Activated gamma-delta T cell treated with anti-CD3 and anti-CD28 coated beads, Interleukin-2, amount 50 U/mL, for 16 hours (primary cell): ENCODE measurements around the gene FIP1L1.

Experiments
- DNase-seq: peaks from one replicate; pipeline ENCODE4 v3.0.0-alpha.2; 2020; ENCODE audit warnings: low read depth

FIP1L1 gene

DNA sequence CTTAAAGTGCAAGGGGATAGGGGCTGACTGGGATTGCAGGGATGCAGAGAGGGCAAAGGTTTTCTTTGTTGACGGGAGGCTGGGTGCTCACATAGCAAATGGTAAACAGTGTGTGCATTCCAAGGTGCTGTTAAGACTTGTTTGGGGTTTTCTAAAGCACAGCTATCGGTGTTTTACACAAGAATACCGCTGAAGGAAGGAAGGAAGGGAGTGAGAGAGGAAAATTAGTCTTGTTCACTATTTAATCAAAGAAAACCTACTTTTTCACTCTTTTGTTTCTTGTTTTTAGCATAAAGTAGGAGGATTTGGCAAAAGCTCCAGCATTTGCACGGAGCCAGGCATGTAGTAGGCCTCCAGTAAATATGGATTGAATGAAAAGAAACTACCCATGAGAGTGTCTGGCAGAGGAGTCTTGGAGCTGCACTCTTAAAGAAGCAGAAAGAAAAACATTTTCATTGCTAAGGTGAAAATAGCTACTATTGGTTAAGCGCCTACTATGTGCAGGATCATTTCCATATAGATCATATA, 99.7 kb downstream of the FIP1L1 start:
- DNase-seq: no peak

DNA sequence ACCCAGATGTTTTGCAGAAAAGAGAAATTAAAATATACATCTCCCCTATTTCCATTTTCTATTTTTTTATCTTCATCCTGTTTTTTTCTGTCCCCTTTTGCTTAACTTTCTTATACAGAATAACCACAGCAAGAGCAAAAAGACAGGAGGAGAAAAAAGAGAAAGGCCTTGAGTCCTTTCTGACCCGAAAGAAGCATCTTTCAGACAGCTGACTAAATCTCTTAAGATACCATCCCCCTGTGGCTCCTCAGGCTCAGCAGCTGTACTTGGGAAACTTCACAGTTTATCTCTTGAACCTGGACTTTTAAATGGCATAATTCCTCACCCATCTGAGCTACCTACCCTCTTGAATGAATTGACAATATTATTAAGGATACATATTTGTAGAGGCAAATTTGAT, 100.2 kb downstream of the FIP1L1 start:
- no peak for DNase-seq

DNA sequence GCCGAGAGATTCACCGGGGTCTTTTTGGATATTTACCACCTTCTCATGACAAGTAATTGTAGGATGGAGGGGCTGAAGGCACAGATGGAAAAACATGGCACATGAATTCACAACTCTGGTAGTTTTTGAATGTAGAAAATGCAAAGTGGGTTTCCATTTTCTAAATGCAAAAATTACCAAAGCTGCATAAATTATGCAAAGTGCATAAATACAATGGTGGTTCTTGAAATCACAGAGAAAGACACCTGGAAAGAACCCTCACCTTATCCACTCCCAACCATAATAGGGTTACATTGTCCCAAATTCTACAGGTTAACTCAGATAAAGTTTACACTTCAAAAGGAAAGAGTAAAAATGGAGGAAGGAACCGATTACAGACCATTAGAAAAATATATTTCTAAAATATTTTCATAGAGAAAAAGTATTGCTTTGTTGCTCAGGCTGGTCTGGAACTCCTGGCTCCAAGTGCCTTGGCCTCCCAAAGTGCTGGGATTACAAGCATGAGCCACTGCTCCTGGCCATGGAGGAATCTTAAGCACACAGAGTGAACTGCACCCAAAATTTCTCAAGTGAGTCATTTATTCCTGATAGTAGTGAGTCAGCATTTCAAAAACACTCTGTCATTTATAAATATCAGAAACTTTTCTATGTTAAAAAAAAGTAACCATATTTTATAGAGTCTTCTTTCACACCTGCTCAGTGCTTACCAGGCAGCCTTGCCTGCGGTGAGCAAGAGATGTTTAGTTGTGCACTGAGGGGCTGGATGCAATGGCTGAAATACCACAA, 101.4 kb downstream of the FIP1L1 start:
- no peak for DNase-seq

DNA sequence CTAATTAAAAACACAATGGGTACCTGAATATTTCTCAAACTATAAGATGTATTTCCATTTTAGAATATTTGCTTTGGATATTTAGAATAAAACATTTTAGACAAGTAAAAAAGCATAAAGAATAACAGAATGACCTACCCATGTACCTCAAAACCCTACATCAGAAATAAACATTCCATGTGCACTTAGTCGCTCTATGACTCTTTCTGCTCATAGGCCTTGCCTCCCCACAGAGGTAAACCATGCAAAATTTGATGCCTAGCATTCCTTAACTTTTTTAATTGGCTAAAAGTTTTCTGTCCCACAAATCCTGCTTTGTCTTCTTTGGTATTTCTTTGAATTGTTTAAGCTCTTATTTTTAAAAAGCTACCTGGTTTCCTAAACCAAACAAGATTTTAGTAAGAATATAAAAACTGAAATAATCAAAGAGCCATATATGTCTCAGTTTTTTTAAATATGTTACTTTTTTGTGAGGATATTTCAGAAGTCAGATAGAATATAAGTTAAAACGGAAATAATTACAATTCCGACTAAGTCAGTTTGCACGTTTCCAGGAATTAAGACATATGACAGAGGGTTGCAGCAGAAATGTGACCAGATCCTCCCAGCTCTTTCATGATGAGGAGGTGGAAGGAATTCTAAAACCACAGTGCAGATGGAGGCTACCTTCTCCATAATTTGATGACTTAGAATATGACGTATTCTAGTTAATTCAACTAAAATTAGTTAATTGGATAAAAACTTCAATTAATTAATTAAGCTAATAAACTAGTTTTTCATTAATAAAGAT, 102.5 kb downstream of the FIP1L1 start:
- no peak for DNase-seq

DNA sequence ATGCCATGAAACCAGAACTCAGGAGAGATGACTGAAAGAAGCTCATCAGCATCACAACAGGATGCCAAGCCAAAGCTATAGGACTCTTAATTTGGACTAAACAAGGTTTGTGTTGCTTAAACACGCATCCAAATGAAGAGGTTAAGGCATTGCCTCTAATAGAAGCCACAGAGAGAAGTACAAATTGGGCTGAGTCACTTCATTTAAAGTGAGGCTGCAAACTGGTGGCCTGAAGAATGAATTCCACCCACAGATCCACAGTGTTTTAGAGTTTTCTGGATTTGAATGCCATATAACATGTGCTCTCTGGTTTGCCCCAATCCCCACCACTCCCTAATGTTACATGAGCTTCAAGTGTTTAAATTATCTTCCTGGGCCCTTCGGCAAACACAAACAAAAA, 103.5 kb downstream of the FIP1L1 start:
- no peak for DNase-seq

DNA sequence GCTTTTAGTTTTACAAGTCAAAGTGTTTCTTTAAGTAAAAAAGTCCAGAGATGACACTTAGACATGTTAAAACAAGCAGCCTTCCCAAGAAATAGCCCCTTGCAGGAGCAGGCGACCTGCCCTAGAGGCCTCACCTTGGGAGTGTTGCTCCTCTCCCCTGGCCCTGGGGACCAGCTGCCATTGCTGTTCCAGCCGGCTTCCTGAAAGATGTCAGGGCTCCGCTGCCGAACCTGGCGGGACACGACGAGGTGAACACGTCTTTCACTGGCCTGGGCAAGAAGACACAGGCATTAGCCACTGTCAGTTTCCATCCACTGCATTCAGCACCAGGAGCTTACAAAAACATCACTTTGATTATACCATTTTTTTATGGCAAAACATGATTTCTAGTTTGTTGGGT, 104.1 kb downstream of the FIP1L1 start:
- no peak for DNase-seq

DNA sequence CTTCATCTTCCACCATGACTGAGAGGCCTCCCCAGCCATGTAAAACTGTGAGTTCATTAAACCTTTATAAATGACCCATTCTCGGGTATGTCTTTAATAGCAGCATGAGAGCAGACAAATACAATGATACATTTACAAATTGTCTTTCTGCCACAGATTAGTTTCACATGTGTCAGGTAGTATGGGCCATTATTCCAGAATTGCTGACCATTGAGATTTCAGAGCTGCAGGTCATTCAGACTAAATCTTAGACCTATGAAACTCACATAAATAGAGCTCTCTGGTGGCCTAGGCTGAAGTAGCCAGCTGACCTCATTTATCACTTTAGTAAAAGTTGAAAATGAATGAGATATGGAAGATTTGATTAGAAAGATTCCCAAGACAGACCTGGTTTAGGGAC, 105.8 kb downstream of the FIP1L1 start:
- DNase-seq: no peak

DNA sequence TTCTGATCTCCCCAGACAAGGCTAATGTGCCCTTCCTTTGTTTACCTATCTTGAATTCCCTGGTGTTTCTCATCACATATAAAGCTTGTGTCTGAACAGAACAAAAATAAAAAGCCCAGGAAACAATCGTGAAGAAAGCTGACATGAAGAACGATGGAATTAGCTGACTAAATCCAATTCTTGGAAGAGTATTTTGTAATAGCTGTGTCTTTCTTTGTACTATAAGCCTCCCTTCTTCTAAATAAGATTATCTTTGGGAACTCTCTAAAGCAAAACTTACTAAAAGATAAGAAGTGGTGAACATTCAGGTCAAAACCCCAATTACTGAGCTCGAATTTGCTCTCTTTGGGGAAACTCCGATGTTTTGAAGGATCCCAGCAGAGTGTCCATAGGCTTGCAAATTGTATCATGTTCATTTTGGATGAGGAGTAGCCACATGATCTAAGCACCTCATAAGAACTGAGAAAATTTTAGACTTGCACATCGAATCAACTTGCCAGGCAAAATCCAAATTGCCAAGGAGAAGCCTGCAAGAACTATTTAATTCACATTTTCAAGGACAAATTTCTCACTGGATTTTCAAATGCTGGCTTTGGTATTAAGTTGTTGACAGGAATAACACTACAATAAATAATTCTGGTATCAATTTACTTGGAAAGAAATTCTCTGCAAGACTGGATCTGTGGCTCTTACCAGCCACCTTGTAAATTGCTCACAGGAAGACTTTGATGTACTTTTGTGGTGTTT, 107.6 kb downstream of the FIP1L1 start:
- DNase-seq: no peak

DNA sequence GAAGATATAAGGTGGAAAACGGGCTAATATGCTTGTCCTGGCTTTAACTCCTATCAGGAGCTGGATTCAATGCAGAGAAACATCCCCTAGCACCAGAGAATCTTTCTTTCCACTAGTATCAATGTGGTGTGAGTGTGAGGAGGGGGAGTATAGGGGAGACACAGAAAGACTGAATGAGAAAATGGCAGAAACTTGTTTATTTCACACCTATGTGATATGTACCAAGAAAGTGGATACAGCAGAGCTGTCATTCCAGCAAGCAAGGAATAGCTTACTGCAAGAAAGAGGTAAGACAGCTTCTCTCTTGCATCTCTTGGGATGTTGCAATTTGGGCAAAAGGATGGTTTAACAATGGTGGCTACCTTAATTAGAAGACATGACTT, 108.2 kb downstream of the FIP1L1 start:
- no peak for DNase-seq

DNA sequence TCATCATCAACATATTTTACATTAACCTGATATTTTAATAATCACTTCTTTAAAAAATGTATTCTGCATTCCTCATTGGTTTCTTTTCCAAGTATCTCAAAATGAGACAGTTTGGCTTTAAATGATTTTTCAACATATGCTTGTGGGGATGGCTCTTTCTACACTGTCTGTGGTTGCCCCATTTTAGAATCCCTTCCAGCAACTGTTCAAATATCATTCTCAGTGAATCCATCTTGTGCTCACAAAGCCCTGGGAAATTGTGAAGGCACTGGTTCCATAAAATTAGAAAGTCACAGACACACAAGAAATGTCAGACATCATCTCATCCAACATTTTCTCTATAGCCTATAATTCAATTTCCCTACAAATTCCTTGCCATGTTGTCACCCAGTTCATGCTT, 110.3 kb downstream of the FIP1L1 start:
- DNase-seq: no peak

DNA sequence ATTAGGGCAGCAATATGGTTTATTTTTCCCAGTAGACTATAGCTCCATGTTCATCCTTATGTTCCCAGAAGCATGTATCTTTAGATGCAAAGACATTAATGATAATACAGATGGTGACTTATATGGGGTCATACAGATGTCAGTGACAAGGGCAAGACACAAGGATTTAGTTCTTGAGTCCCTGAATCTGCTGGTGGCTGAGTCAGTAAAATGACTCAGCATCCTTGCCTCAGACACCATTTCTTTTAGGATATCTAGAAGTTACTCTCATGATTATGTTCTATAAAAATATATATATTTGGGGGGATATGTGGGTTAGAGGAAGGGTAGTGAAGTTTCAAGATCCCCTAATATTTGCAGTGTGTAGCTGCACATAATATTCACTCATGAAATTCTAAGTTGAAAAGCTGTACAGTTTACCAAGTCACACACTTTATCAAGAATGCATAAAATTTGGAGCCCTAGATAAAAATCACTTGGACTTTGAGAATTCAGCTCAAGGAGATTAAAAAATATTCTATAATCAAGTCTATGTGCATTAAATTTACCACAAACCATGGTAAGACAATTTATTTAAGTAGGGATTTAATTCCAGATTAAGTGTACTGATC, 111.9 kb downstream of the FIP1L1 start:
- DNase-seq: no peak

DNA sequence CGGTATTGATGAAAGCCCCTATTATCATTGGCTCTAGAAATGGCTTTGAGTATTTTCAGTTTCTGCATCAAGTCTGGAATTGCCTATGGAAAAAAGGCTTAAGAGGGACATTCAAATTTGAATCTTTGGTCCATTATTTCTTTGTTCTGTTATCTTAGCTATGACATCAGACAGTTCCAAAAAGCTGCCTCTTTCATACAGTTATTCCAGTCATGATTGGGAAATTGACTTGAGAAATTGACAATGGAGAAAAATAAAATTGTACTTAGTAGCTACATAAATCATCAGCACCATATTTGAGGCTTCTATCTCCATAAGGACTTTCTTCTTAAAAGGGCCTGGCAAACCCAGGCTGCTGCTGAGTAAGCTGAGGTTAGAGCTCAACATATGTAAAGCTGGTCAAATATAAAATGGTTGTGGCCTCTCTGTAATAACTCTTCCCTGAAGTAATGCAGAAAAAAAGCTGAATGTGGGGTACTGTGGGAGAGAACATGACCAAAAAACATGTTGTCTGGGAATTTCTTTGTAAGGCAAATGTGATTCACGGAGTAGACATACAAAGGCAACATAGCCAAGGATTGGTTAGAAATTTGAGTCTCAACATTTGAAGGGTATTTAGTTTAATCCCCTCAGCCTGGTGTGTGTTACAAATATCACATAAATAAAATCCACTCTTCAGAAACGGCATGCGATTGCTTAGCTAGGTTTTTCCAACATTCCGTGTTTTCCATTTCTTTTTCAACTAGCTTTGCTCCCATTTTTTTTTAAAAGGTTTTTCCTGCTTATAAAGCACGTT, 112.9 kb downstream of the FIP1L1 start:
- DNase-seq: no peak

DNA sequence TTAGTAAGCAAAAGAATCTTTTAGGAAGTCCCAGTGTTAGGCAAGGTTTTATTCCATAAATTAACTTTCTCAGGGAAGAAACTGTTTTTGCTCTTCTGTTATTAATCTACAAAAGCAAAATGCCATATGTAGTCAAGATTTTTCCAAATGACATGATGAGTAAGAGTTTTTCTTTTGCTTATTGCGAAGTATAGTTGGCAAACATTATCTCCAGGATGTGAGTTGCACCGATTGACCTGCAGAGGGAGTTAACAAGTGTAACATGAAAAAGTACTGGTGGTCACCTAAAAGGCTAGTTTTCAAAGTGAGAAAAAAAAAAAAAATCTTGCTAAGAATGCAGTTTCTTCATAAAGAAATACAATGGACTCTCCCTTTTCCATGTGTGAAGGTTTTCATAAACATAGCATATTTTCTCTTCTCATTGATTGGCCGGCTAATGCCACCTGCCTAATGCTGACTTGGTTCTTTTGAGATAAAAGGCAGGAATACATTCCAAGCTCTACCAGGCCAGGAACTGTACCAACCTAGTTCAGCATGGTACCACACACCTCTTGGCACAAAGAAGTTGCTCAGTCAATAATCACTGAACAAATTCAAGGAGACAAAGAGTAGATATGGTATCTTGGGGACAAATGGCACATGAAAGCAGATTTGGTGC, 113.7 kb downstream of the FIP1L1 start:
- no peak for DNase-seq

DNA sequence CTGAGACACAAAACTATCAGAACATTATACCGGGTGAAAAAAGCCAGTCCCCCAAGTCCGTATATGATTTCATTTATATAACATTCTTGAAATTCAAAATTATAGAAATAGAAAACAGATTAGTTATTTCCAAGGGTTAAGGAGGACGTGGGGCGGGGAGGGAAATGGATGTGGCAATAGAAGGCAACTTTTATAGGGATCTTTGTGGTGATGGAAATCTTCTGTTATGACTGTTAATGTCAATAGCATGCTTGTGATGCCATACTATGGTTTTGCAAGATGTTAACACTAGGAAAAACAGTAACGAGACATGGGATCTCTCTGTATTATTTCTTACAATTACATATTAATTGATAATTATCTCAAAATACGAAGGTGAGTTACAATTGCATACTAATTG, 117.4 kb downstream of the FIP1L1 start:
- no peak for DNase-seq

DNA sequence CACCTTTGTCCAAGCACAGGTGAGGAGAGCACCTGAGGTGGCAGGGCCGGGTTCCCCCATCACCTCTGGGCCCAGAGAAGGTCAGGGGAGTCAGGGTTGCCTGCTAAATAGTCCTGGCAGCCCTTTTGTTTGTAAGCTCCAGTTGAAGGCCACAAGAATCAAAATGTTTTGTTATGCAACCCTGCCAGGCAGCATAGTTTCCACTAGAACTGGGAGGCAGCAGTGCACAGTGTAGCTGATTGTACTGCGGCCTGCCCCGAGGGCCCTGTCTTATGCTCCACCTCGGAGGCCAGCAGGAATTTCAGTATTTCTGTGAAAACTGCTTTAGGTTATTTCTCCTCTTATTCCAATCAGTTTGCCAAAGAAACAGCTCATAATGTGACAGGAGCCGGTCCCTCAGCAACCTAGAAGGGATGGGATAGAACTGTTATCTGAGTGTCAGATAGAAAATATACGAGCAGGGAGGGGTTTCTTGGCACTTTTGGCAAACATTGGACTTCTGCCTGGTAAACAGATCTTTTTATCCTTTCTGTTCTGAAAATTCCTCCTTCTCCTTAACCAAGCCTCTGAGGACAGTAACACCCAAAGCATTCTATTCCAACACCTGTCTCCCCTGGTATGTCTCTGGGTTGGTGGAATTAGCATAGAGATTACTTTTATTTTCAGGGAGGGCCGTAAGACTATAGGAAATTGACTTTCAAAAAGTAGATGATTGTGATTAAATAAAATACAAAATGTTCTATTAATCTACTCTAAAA, 120.2 kb downstream of the FIP1L1 start:
- no peak for DNase-seq

DNA sequence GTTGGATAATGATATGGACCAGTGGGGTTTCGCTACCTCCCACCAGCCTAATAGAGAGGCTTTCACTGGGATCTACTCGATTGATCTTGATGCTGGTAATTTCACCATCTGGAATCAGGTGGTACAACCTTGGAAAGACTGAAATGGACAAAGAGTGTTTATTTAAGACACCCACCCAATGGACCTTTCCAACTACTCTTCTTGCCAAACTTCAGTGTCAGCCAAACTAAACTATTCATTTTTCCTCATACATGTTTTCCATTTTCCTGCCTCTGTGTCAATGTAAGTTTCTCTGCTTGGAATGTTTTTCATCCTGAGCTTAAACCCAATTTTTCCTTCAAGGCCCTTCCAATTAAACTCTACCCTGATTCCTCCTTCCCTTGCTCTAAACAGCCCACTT, 121.3 kb downstream of the FIP1L1 start:
- no peak for DNase-seq

DNA sequence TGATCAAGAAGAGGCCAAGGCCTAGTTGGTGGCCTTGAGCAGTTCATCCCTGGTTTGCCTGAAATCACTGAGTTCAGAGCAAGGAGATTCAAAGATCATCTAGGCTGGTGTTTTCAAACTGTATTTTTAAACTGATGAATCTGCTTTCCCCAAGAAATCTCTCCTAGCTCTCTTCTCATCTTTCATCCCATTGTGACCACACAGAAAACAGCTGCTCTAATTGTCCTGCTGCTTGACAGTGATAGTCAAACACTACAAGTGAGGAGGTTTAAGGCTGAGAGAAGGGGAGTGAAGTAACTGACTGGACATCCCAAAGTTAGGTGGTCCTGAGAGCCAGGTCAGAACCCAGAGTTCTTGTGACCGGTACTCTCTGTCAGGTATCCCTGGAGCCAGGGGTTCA, 122.3 kb downstream of the FIP1L1 start:
- DNase-seq: no peak

DNA sequence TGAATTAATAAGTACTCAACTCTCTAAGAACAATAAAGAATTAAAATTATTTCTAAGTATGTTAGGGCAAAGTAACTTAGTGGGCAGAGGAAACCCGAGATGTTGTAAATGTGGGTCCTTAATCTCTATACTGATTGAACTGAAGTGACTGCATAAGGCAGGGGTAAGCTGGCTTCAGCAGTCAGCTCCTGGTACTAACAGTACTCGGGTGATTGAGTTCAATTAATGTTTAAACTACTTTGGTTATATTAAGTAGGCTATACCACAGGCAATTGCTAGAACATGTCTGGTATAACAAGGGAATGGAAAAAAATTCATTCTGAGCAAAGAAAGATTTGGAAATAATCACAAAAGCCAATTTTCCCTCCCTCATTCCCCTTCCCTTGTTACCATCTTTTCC, 123.1 kb downstream of the FIP1L1 start:
- DNase-seq: no peak

DNA sequence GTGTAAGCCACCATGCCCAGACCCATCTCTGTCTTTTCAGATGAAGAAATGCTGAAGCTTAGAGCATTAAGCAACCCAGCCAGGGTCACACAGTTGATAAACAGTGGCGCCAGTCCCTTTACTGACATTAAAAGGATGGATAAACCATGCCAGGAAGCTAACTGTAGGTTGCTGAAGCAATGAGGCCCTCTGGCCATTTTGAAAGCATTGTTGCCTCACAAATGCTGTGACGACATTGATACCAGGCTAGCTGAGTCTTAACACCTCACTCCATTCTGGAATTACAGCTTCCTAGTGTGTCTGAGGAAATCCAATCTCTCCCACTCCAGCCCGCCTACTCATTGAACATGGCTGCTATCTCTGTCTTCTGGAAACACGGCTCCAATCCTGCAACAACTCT, 124.1 kb downstream of the FIP1L1 start:
- no peak for DNase-seq

DNA sequence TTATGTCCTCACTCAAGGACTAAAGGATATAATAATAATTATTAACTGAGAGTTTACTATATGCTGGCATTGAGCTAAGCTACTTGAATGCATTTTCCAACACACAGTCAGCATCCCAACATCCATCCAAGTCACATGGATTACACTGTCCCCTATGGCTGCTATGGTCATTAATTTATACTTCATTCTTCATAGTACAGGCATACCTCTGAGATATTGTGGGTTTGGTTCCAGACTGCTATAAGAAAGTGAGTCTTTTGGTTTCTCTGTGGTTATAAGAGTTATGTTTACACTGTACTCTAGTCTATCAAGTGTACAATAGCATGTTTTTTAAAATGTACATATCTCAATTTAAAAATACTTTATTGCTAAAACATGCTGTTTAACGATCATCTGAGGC, 124.7 kb downstream of the FIP1L1 start:
- no peak for DNase-seq
